ENCODE measurements around the gene NOS1AP.

DNA sequence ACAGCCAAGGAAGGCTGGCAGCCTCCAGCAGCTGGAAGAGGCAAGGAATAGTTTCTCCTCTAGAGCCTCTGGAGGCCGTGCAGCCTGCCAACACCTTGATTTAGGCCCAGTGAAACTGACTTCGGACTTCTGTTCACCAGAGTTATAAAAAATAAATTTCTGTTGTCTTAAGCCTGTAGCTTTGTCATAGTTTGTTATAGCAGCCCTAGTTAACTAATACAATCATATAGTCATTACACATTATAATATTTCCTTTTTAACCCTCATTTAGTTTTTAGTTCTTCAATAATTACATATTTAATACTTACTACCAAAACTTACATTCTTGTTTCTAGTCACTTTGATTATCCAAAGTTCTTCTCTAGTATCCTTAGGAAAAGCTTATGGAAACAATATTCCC, 20.3 kb downstream of the NOS1AP start:
- TF ChIP-seq, protein P1, sequence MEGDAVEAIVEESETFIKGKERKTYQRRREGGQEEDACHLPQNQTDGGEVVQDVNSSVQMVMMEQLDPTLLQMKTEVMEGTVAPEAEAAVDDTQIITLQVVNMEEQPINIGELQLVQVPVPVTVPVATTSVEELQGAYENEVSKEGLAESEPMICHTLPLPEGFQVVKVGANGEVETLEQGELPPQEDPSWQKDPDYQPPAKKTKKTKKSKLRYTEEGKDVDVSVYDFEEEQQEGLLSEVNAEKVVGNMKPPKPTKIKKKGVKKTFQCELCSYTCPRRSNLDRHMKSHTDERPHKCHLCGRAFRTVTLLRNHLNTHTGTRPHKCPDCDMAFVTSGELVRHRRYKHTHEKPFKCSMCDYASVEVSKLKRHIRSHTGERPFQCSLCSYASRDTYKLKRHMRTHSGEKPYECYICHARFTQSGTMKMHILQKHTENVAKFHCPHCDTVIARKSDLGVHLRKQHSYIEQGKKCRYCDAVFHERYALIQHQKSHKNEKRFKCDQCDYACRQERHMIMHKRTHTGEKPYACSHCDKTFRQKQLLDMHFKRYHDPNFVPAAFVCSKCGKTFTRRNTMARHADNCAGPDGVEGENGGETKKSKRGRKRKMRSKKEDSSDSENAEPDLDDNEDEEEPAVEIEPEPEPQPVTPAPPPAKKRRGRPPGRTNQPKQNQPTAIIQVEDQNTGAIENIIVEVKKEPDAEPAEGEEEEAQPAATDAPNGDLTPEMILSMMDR (IDR thresholded peaks at IDR 0.05) = no peak
- no peak for TF ChIP-seq POLR2A (IDR thresholded peaks at IDR 0.05)

Measured in lower leg skin (tissue), 3 donors.